ENCODE measurements around the gene BHMT2. TPM values are rescaled to one million over a fixed set of nuclear protein-coding genes. Genes with fewer than 3 reads are reported as not detected.

The BHMT2 gene
- total and polyA plus RNA-seq, 2 of the 13 experiments (the other 11 are each of a cell fraction or from before 2014, with no cell fraction given), result 13.8 to 18.8 TPM

- peak; percentile 92 for DNase-seq (ENCODE audit: low spot score)
- peak overlapping the region; percentile 95 for H3K27ac ChIP-seq (ENCODE audit: extremely low read length, insufficient read depth, low read length)
- peak; percentile 89 for FAIRE-seq
- H4K20me1 ChIP-seq (ENCODE audit: insufficient read depth, low read length), result no peaks in the 10 kb centered on the region
- peak; percentile 97 for ATAC-seq
- H3K27me3 ChIP-seq (ENCODE audit: control insufficient read depth in 1 of 2, insufficient read depth in 2 of 2, low read length in 2 of 2), result no peaks in the 10 kb centered on the region
- H3K4me3 ChIP-seq (replicated peaks in 1 of 3; ENCODE audit: insufficient read depth in 1 of 3, low read depth in 2 of 3, low read length in 3 of 3), result peak overlapping the region; percentile 36 to 57 (median 43); a peak in 5 of 6 replicates
- no peaks in the 10 kb centered on the region for H3K79me2 ChIP-seq (ENCODE audit: insufficient read depth, low read length)
- WGBS (ENCODE audit: low lambda C conversion rate), result 4% methylated on average over 10 of the region's 11 CpGs
- peak overlapping the region; percentile 76 for H3K4me2 ChIP-seq (ENCODE audit: low read depth, low read length)
- peak overlapping the region; percentile 68 for H3K9ac ChIP-seq (ENCODE audit: insufficient read depth, low read depth, low read length)
- ChIA-PET POLR2A (interaction anchor here (1.1 kb wide), 1 partner anchor 46 kb away, joined by 3 read pairs; no protein-coding TSS in a partner anchor), CTCF (ENCODE audit: low intra/inter-chr PET ratio, low total read pairs) (no interaction called here)
- H3K36me3 ChIP-seq (replicated peaks in 1 of 2; ENCODE audit: control insufficient read depth in 1 of 2, insufficient read depth in 2 of 2, low read length in 2 of 2), result no peaks in the 10 kb centered on the region
- TSS peak; percentile 60 for BruUV-seq (replicated peaks)
- peaks cover 29% of the 10 kb centered on the region for H3K4me1 ChIP-seq (ENCODE audit: insufficient read depth, low read length)
- in situ Hi-C loops (cut with HindIII; ENCODE audit: extremely low pct_ligation_motif_present, low pct_unique_long_range_greater_than_20kb) (no loop called here), intact Hi-C loops (cut with micrococcal nuclease; ENCODE audit: unreplicated experiment) (loop anchor here (2.0 kb wide), 1 partner anchor 38 kb away; the partner anchor contains the start of genes BHMT2 and DMGDH)
- H3K9me3 ChIP-seq (ENCODE audit: low read length), result no peaks in the 10 kb centered on the region
- H2AFZ ChIP-seq (ENCODE audit: low read length), result no peak overlapping the region
- TF ChIP-seq MED8 (CRISPR knock-in tag; IDR thresholded peaks at IDR 0.05; ENCODE audit: insufficient replicate concordance) (no peak), RBM39 (IDR thresholded peaks at IDR 0.05; ENCODE audit: low read depth, low read length, poor library complexity, severe bottlenecking) (no peak), SKI (IDR thresholded peaks at IDR 0.05; ENCODE audit: partially characterized antibody) (peak; percentile 29), ZNF772 (CRISPR knock-in tag; IDR thresholded peaks at IDR 0.05) (no peak), SMAD9 (CRISPR knock-in tag; IDR thresholded peaks at IDR 0.05) (no peak), HNF4A (CRISPR knock-in tag; IDR thresholded peaks at IDR 0.05) (peak; percentile 94), ZNF678 (CRISPR knock-in tag; IDR thresholded peaks at IDR 0.05) (no peak), KDM3A (CRISPR knock-in tag; IDR thresholded peaks at IDR 0.05; ENCODE audit: low read depth) (no peak), MLX (CRISPR knock-in tag; IDR thresholded peaks at IDR 0.05) (peak; percentile 51), MLXIP (CRISPR knock-in tag; IDR thresholded peaks at IDR 0.05; ENCODE audit: borderline replicate concordance) (no peak), ZNF703 (CRISPR knock-in tag; IDR thresholded peaks at IDR 0.05; ENCODE audit: borderline replicate concordance) (no peak), SMAD3 (CRISPR knock-in tag; IDR thresholded peaks at IDR 0.05) (no peak), HNF1A (IDR thresholded peaks at IDR 0.05; ENCODE audit: low read depth) (peak; percentile 74), HNF1A (CRISPR knock-in tag; IDR thresholded peaks at IDR 0.05; ENCODE audit: borderline replicate concordance) (peak; percentile 22; the same call in 1 of the 2 replicates), SATB2 (CRISPR knock-in tag; IDR thresholded peaks at IDR 0.05) (no peak), TBL1XR1 (IDR thresholded peaks at IDR 0.05; ENCODE audit: borderline replicate concordance, low read length, partially characterized antibody) (peak; percentile 72)
Observed at GRCh38 chr5:79030663-79031484, 38.7 kb upstream of the BHMT2 start.
